Measurements from ENCODE around the gene ENTREP3.

Gene ENTREP3

DNA sequence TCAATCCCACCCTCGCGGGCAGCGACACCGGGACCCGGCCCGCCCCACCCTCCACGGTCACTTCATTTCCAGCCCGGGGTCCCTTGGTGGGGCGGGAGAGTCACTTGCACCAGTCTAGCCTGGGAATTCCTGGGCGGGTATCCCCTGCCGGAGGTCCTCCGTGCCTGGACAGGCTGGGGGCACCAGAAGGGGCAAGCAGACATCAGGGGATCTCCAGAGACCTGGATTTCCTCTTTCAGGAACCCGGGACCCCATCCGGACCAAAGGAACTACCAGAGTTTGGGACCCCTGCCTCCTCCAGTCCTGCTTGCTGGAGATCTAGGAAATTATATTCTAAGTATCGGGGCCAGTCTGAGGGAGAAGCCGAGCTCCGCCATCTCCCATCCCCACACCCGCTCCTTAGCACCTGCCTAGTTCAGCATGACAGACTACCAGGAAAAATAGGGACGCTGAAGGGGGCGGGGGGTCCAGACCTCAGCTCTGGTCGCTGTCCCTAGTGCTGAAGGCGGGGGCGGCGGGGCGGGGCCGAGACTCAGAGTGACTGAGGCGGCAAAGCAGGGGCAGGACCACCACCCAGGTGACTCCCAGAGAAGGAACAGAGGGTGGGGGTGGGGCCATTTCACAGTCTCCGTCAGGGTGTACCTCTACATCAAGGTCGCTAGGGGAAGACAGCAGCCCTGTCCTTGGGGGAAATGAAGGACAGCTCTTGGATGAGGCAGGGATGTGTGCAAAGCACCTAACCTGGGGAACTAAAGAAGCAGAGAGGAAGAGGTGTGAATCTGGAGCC is 22.8 kb upstream of the ENTREP3 start:
- peak; percentile 77 for DNase-seq

DNA sequence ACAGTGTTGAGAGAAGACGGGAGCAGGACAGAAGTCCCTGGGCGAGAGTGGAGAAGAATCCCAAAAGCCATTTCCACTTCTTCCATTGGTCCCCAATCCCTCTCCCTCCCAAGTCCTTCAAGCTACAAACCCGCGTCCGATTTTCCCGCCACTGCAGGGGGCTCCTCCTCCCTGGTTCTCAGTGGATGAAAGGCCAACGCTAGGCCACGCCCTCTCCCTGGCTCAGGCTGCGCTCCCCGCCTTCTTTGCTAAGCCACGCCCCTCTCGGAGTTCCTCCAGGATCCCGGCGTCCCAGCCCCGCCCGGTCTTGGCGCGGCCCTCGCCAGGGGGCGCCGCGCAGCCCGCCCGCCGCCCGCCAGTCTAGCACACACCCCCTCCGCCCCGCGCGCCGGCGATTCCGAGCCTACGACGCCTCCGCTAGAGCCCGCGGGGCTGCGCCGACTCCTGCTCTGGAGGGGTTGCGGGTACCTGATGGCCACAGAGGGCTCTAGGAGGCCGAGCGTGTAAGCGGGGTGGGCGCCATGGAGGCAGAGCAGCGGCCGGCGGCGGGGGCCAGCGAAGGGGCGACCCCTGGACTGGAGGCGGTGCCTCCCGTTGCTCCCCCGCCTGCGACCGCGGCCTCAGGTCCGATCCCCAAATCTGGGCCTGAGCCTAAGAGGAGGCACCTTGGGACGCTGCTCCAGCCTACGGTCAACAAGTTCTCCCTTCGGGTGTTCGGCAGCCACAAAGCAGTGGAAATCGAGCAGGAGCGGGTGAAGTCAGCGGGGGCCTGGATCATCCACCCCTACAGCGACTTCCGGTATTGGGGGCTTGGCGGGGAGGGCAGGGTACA is 22.0 kb upstream of the ENTREP3 start, which contains the start of gene HCN3:
TSS of gene HCN3 (plus strand) at position 394 of the 832 bp plus-strand sequence. CDS start at position 522, 128 bp downstream.
- DNase-seq: peak; percentile 93

DNA sequence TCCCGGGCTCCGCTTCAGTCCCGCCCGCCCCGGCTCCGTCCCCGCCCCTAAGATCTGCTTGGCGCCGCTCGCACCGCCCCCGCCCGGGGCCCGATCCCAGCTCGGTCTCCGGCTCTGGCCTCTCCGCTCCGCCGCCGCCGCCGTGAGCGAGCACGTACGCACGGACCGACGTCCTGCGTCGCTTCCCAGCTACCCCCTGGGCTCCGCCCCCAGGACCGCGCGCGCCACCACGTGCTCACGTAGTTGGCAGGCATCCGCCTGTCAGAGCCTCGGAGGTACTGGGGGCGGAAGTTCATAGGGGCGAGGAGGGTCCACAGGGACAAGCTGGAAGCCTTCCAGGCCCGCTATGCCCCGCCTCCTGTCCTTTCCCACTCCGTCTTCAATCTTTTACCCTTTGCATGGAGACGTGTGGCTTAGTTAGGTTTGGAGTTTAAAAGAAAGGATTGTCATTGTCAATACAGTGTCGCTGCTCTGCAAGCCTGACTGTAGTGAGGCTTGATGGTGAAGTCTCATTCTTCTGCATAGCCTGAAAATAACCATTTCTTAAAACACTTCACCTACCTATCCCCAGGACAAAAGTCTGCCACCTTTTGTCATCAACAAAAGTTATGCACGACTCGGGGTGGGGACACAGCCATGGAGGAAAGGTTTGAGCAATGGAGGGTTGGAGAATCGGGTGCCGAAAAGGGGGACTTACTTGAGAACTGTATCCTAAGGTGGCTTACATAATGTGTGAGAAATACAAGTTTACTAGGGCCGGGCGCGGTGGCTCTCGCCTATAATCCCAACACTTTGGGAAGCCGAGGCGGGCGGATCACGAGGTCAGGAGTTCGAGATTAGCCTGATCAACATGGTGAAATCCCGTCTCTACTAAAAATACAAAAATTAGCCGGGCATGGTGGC is 18.3 kb upstream of the ENTREP3 start, which contains the start of gene CLK2:
TSS of gene CLK2 (minus strand) at position 162 of the 903 bp plus-strand sequence. CDS start 2,527 bp downstream, outside the sequence.
- DNase-seq: peak; percentile 93

DNA sequence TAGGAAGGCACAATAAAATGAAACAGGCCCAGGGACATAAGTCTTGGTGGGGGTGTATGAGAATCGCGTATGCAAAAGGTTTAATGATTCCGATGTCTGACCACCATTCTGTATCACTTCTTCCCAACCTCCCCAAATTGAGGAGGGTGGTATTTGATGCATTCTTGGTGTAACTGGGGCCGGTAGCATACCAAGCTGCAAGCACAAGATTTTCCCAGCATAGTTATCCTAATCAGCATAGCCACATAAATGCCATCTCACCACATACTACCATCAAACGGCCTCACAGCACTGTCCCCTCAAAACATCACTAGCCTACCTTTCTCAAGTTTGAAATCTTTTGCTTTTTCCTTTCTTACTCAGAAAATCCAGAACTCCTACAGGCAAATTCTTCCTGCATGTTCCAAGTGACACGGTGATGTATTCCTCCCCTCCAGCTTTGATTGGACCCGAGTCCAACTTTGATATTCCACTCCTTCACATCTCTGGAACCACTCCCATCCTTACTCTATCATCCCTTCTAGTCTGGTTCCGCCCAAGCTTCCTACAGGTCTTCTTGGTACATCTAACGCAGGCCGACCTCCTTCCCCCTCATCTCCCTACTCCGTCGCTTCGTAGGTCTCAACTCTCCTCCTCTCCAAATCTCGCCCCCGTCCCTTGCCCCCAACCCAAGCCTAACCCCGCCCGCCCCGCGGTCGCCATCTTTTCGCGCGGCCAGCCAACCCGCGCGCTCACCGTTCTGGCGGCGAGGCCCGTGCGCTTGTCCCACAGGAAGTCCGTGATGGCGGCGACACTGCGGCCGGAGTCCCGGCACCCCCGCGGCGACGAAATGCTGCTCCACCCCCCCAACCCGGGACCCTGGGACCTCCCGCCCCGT is 17.4 kb upstream of the ENTREP3 start:
- no peak for DNase-seq

DNA sequence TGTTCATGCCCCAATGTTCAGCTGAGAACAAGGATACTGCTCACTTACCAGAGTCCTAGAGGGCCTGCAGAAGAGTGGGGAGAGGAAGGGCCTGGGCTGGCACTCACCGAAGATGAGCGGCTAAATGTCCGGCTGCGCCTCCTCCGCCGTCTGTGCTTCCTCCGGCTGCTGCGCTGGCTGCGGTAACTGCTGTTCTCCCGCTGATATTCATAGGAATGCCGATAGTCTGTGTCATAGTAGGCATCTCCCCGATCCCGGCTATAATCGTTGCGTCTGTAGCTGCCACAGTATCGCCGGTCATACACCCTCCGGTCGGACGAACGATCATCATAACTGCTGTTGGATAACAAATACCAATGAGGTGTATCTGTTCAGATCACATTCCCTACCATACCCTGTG is 14.1 kb upstream of the ENTREP3 start:
- DNase-seq: no peak

DNA sequence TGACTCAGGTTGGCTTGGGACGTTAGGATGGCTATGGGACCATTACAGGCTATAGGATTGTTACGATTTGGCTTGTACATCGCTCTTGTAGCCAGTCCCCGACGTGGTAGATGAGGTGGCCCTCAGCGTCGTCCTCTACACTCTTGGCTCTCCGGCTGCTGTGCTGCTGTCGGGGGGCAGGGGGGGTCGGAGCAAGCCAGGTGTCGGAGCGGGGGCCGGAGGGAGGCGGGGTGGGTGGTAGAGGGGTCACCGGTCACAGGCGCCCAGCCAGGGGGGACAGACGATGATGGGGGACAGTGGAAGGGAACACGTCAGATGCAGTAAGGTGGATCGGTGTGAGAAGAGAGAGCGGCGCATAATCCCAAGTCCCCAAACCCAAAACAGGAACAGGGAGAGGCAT is 13.3 kb upstream of the ENTREP3 start:
- no peak for DNase-seq

DNA sequence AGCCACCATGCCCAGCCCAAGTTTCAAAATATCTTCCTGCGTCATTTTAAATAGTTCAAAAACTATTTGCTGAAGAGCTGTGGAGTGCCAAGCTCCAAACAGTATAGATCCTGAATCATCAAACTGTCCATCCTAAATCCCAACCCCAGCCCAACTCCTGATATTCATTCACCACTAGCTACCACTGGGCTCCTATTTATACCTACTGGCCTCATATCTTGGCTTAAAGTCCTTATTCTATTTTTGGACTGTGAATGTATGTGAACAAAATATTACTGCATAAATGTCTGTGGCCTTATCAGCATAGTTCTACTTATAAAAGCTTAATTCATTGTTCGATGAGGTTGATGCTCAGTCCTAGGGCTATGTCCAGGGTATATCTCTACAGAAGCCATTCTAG is 12.1 kb upstream of the ENTREP3 start:
- no peak for DNase-seq

DNA sequence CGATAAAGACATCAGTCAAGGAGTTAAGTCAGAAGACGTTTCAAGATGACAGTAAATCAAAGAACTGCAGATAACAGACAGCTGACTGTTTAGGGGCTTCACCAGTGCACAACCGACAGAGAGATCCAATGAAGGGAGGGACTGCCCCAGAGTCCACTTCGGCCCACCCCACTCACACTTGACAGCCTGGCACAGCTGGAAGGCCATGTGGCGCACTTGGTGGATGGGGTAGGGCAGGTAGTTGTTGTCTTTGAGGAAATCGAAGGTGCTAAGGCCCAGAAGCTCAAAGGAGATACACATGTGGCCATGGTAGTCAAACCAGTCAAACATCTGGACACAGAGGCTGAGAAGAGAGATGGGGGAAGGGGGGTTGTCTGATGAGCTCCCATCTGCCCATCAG is 11.3 kb upstream of the ENTREP3 start:
- DNase-seq: no peak

DNA sequence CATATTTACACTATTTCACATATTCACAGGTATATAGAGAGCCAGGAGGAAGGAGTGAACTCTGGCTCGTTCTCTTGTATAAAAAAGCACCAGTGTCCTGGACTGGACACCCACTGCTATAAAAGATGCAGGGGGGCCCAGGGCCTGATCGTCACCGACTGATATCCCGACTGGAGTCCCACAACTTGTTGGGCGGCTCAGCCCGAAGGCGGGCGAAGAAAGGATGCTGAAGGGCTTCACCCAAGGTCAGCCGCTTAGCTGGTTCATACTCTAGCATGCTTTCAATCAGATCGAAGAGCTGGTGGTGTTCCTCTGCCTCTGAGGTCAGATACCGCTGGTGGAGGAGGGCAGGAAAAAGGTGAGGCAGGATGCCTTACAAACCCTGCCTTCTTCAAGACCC is 7.8 kb upstream of the ENTREP3 start:
- no peak for DNase-seq

DNA sequence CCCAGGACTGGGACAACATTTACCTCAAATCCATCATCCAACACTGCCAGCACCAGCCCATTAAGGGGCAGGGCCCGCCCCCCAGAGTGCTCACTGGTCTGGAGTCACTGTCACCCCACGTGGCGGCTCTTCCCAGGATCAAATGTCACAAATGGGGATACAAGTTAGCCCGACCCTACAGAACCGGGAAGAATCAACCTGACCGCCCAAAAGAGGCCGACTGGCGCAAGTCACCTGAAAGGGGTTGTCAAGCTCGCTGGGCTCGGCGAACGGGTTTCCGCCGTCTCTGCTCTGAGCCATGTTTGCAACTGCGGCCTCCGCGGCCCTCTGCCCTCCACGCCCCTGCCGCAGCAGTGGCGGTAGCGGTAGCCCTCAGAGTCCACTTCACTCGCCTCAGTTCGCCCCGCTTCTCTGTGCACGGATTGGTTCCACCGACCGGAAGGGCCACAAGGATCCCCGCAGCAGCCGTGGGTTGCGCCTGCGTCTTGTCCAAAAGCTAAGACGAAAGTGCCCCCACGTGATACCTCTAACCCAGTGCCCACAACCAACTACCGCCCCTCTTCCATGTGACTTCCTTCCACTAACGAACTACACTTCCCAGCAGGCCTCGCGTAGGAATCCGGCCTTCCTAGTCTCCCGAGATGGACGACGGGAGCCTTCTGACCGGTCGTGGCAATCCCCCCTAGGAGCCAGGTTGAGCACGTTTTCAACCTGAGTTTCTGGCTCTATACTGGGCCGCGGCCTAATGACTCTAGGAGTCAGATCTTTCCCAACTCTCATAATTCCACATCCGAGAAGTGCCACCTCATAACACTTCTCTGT is 6.8 kb upstream of the ENTREP3 start, which contains the start of gene SCAMP3:
TSS of gene SCAMP3 (minus strand) at position 509 of the 822 bp plus-strand sequence. CDS start at position 300, 209 bp downstream.
- peak; percentile 75 for DNase-seq

DNA sequence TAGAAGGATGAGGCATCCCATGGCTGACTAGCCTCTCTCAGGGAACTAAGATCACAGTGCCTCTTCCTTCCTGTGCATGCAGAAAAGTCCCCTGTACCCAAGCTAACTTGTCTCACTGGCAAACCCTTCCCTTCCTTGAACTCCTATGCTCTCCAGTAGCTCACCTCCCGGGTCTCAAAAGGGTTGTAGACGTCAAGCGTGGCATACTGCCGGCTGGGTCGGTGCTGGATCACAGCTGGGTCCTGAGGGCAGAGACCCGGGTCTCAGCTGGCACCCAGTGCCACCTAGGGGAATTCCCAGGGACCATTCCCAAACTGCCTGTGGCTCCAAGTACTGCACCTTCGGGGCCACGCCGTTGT is 6.2 kb upstream of the ENTREP3 start:
- no peak for DNase-seq

DNA sequence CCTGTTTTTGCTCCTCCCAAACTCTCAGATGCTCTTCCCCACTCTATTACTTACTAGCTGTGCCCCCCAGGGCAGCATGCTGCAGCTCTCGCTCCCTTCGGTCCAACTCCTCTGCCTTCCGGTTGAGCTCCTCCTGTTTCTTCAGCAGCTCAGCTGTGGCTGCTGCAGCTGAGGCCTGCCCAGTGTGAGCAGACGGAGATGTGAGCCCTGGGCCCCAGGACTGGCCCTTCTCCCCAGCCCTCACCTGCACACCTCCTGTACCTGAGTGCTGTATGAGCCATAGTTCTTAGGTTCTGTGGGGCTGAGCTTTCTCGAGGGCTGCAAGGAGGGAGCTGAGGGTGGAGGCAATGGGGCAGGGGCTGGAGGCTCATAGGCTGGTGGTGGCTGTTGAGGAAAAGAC is 5.0 kb upstream of the ENTREP3 start:
- DNase-seq: no peak

DNA sequence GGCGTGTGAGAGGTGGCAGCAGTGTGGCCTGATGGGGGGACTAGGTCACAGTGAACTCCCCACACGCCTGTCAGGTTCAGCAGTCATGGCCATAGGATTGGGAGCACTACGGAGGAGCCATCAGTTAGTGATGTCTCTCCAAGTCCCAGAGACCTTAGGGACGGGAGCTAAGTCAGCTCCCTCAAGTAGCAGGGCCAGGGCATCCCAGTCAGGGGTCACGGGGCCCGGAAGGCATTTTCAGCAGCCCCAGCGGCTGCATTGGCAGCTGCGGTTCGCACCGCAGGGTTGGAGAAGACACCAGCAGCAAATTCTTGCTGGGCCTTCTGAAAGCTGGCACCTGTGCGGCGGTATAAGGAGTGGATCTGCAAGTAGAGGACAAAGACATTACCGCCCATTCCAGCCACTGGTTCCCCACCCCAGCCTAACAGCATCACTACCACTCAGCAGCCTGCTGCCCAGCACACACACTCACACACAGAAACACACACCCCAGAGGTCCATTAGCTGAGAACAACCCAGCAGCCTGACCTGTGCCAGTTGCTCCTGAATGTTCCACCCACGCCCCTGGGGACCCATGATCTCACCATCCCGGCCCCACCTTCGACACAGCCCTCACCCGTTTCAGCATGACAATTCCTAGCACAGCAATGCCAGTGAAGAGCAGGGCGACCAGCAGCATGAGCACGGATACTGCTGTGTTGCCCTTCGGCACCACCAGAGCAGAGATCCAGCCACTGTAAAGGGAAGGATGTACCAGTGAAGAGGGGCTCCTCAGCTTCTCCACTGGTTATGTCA is 972 bp upstream of the ENTREP3 start:
- DNase-seq: no peak

DNA sequence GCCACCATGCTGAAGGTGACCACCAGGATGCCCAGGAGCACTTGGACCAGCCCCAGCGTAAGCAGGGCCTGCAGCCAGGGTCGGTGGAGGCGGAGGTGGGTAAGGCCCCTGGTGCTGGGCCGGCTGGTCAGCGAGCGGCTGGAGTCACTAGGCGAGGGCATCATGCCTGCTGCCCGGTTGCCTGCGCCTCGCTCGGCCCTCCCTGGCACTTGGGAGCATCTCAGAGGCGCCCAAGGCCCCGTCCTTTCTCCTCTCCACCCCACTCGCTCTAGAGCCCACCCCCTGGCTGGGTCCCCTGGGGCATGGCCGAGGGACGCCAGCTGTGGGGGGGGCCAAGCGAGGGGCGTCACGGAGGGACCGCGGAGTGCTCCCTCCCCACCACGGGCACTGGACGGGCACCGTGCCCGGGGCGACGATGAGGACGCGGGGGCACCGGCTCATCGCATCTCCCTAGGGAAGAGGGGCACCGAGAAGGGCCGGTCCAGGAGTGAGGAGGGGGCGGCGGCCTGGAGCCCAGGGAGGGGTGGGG is 505 bp downstream of the ENTREP3 start:
- no peak for DNase-seq

DNA sequence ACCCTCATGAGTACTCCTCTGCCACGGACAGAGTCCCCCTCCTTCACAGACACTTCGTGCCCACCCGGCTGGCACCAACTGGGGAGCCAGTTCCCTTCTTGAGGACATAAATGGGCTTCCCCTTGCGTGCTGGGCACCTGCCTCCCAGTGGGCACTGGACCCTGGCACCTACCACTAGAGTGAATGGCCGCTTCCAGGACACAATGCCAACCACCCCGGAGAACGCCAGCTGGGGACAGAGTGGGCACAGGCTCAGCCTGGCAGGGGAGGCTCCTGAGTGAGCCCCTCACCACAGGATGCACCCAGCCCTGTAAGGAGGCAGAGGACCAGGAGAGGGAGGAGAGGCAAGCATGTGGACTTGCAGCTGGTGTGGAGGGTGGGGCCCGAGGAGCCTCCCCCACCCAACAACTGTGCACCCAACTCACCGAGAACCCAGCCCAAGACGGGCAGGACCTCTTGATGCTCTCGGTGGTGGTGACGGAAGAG is 1.0 kb downstream of the ENTREP3 start:
- DNase-seq: no peak

DNA sequence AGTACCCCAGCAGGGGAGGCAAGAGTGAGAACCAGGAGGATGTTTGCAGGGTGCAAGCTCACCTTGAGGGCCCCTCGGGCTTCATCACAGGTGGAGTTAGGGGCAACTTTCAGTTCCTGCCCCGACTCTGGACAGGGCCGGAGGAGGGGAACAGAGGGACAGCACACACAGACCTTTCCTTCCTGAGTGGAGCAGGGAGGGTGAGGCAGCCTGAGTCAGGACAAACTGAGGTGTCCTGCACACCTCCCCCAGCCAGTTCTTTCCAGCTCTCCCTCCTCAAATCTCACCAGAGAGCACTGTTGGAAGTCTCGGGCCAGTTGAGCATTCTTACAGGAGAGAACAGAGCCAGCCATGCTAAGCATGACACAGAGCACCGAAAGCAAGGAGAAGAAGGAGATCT is 1.5 kb downstream of the ENTREP3 start:
- no peak for DNase-seq

DNA sequence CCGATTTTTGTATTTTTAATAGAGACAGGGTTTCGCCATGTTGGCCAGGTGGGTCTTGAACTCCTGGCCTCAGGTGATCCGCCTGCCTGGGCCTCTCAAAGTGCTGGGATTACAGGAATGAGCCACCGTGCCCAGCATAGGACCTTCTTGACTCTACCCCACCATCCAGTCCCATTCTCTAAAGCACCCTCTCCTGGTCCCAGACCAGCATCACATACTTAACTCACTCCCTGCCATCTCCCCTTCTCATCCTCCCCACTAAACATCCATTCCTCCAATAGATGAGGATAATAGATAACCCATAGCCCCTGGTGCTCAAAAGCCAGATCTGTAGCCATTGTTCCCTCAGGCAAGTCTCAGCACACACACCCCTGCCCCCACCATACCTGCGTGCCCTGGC is 2.1 kb downstream of the ENTREP3 start:
- no peak for DNase-seq

DNA sequence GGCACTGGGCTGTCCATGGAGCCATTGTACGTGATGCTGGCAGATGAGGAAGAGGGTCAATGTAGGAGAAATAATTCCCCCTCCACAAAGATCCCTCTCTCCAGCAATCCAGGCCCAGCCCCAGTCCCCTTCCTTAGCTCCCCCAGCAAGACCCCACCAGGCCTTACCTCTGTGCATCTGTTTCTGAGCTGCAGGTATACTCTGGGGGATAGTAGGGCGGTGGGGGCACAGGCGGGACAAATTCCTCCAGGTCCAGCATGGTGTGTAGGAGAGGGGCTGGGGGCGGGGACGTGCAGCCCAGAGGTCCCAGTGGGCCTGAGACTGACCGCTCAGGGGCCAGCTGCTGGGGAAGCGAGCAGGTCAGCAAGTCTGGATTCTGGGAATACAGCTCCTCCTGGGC is 3.7 kb downstream of the ENTREP3 start:
- DNase-seq: no peak

DNA sequence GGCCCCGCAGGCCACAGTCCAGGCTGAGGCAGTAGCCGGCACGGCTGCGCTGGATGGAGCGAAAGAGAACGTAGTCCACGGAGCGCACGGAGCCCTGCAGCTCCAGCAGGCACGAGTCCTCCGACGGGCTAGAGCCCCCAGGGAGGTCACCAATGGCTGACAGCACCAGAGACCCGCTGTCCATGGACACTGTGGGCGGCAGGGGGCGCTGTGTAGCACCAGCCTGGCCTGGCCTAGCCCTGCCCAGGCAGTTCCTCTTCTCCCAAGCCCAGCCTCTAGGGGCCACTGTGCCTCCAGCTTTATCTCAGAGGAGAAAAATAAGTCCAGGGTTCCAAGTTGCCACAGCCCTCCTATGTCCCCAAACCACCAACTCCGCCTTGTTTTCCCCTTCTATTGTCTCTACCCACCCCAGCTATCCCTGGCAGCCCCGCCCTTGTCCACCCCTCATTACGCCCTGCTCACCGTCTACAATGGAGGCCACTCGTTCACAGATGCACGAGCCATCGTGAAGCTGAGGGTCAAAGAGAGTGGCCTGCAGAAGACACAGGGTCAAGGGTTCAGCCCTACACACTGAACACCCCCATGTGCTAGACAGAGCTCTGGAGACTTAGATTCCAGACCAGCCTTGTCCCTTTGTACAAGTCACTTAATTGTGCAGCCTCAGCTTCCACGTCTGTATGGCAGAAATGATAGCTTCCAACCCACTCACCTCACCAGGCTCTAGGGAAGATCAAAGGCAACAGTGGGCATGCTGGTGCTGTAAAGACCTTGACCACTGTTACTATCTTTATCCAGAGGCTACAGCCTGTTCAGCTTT is 4.4 kb downstream of the ENTREP3 start:
- DNase-seq: peak; percentile 97

Data from activated T-cell treated with anti-CD3 and anti-CD28 coated beads, Interleukin-2, amount 50 U/mL, for 1 hour (primary cell).